Activated effector memory CD4-positive, alpha-beta T cell treated with anti-CD3 and anti-CD28 coated beads, Interleukin-2, amount 50 U/mL, for 16 hours (primary cell): ENCODE results near the gene CHST11.

Experiments used
- DNase-seq: peaks from one replicate; pipeline ENCODE4 v3.0.0-alpha.2; 2020

The CHST11 gene

DNA sequence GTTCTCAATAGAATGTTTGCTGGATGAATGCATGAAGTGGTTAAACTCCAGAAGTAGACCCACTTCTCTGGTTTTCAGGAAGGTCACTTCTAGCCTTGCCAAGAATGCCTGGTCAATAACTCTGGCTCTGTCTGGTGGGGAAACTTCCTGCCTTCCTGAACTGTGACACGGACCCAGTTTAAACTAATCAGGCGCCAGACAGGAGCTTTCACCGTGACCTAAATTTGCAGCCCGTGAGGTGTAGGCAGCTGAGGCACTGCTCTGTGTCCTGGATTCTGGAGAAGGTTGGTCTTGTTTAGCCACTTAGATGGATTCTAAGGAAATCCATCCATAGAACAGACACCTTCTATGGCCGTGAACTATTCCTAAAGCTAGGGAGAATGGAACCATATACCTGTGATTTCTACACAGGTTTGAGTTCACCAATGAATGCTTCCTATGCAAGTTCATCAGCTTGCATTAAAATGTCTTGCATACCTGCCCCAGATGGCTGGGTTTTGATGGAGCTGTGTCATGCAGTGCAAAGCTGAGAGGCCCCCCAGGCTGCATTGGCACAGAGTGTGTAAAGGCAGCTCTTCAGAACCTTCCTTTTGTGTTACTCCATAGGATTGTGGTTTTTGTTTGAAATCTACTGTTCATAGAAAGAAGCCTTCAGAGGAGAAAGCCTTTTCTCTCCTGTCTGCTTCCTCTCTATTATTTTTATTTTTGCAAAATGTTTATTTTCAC is 4.4 kb downstream of the CHST11 start:
- DNase-seq, result no peak

DNA sequence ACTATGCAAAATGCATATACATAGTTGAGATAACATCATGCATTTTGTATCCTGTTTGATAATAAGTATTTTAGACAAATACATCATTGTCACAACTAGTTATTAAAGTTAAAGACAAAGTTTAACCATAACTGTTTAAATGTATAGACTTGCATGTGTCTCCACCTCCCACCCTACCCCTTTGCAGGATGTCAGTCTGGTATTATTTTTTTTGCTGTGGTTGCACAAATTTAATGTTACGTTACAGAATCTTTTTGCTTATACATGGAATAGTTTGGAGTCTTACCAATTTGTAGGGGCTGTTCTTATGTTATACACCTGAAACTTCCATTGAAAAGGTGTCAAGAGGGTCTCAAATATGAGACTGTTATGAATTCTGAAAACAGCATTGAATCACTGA is 5.6 kb downstream of the CHST11 start:
- no peak for DNase-seq

DNA sequence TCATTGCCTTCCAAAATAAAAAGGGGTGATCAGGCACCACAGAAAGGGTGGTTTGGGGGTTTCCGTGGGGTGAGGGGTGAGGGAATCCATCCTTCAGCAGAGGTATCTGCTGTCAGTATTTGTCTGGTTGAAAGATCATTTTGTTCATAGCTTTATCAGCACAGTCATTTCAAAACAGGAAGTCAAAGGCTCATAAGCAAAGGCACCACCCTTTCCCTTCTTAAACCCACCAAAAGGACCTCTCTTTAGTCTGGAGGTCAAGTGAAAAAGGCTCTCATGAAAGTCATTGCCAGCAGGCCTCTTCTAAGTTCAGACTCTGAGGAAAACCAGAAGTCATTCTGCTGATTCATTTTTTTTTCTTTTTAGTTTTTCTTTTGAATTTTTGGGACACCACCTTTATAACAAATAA is 6.2 kb downstream of the CHST11 start:
- peak; percentile 79 for DNase-seq

GRCh38 chr12:104463368-104463767 is 6.6 kb downstream of the CHST11 start:
- no peak for DNase-seq

- DNase-seq, result no peak
Measured at GRCh38 chr12:104464899-104465298, 8.2 kb downstream of the CHST11 start.

- no peak for DNase-seq
Measured at GRCh38 chr12:104466709-104467345, 10.1 kb downstream of the CHST11 start.

DNA sequence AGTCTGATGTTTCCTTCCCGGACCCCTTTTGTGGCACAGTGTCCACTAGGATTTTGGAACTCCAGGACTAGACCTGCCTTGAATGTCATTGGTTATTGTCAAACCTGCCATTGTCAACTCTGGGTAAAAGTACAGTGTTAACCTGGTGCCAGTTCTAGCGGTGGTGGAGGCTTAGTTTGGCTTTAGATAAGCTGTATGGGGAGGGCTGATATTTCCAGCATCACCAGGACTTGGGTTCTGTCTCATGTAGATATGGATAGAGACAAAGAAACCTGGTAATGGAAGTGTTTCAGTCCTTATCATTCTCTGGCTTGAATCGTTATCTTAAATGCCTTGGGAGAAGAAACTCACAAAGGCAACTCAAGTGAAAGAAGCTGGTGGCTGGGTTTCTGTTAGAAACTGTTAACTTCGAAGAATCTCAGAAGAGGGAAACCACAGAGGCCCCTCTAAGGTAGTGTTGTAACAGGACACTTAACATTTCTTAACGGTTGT is 10.6 kb downstream of the CHST11 start:
- DNase-seq, result no peak

GRCh38 chr12:104468371-104468770 is 11.6 kb downstream of the CHST11 start:
- no peak for DNase-seq

- no peak for DNase-seq
Measured at GRCh38 chr12:104469066-104469465, 12.3 kb downstream of the CHST11 start.

DNA sequence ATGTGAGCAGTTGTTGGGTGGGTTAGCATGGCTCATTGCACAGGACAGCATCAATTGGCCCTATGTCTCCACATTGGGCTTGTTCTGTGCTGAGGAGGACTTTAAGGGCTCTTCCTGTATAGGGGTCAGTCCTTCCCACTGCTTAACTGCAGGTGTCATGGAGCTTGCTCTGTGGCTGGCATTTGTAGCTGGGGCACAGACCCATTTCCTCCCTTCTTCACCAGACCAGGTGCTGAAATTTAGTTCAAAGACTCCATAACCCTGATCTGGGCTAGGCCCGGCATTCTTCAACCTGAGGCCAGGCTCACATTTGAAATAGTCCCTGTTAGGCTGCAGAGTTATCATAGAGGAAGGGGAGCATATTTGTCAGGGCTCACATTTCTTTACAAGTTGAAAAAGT is 12.8 kb downstream of the CHST11 start:
- no peak for DNase-seq

GRCh38 chr12:104470521-104470920 is 13.8 kb downstream of the CHST11 start:
- no peak for DNase-seq

DNA sequence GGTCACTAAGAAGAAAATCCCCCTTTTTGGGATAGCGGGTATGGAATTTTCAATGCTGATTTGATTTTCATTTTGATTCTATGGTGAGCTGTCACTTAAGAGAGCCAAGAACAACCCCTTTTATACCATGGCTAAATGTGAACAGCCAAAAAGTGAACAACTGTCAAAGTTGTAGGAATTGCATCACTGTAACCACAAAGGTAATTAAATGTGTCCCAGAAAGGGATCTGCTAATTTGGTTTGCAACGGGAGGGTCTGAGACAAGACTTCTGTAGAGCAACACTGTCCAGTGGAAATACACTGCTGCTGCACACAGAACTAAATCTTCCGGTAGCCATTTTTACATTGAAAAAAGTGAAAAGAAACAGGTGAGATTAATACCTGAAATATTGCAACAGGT is 14.6 kb downstream of the CHST11 start:
- DNase-seq, result no peak

DNA sequence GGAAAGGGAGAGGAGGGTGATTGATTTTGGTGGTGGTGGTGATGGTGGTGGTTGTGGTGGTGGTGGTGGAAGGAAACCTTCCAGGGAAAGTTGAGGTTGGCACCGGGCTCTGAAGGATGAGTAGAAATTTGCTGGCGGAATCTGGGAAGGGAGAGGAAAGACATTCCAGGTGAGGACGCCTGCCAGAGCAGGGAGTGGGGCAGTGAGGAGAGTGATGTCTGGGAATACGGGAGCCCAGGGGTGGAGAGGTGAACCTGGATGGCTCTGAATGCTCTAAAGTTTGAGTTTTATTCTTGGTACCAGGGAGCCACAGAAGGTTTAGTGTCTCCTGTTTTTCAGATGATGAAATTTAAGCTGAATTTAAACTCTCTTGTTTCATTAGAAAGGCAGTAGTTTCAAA is 16.0 kb downstream of the CHST11 start:
- DNase-seq, result no peak

- DNase-seq, result no peak
Measured at GRCh38 chr12:104473374-104473983, 16.7 kb downstream of the CHST11 start.

- no peak for DNase-seq
Measured at GRCh38 chr12:104475271-104475670, 18.5 kb downstream of the CHST11 start.

DNA sequence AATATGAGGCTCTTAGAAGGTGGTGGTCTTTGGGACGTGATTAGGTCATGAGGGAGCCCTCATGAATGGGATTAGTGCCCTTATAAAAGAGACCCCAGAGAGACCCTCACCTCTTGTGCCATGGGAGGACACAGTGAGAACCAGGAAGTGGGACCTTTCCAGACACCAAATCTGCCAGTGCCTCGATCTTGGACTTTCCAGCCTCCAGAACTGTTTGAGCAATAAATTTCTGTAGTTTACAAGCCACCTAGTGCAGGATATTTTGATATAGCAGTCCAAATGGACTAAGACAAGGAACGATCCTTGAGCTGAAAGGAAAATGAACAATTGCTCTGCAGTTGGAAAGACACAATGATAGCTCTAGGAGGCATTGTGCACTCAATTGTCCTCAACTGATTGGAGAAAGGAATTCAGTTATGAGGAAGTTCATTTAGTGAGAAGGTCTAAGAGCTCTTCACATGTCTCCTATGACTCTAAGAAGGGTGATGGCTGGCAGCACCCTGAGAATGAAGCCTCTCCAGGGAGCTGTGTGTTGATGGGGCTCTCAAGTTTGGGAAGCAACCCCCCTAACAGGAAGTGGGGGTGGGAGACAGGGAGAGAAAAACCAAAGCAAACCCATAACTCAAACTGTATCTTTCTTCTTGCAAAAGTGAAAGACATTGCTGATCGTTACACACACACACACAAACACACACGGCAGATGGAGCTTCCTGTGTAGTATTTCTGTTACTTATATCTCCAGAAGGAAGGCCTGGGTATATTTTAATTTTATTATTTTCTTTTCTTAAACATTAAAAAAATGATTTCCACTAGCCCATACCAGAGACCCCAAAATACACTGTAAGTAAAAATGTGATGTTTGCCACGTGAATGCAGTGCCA is 21.0 kb downstream of the CHST11 start:
- DNase-seq, result no peak

- peak; percentile 69 for DNase-seq
Measured at GRCh38 chr12:104478396-104479122, 21.8 kb downstream of the CHST11 start.

- DNase-seq, result no peak
Measured at GRCh38 chr12:104479123-104479662, 22.4 kb downstream of the CHST11 start.

DNA sequence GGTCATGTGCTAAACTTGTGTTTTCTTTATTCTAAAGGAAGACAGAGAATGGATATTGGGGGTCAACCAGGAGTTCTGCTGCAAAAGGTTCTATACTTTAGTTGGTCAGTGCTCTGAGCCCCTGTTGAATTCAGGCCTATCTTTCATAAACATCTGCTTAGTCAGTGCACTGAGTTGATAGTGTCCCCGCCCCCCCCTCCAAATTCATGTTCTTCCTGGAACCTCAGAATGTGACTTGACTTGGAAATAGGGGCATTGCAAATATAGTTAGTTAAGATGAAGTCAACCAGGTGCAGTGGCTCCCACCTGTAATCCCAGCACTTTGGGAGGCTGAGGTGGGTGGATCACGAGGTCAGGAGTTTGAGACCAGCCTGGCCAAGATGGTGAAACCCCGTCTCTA is 23.3 kb downstream of the CHST11 start:
- no peak for DNase-seq

DNA sequence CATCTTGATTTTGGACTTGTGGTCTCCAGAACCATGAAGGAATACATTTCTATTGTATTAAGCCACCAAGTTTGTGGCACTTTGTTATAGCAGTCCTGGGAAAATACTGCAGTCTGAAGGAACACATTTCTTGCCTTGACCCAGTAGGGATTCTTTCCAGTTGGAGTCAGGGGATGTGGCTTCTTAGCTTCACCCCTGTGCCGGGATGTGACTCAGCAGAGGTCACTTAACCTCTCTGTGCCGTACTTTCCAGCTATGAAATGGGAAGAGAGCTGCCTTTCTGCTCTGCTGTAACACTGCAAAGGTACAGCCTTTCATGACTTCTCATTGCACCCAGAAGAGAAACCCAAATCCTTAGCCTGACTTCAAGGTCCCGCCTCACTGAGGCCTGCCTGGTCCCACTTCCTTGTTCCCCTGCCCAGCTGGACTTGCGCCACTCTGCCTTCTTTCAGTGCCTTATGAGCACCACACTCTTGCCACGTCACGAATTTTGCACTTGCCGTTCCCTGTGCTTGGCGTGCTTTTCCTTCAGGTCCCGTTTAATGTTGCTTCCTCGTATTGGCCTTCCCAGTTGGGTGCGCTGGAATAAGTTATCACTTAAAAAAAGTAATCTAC is 24.2 kb downstream of the CHST11 start:
- no peak for DNase-seq

DNA sequence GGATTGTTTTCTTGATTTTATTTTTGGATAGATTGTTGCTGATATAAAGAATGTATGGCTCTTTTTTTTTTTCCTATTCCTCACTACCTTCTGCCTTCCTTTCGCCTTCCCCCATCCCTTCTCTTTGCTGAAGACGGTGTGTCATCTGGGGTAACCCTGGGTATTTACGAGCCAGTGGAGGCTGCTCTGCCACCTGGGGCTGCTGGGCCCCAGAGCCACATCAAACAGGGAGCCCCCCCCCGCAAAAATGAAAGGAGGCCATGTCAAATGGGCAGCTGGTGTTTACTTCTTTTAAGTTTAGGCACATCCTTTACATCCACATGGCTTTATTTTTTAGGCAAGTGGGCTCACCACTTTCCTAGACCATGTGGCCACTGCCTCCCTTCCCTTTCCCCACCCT is 25.4 kb downstream of the CHST11 start:
- peak; percentile 74 for DNase-seq

- DNase-seq, result no peak
Measured at GRCh38 chr12:104482748-104483147, 26.0 kb downstream of the CHST11 start.
